HG02588 (cell line): Measurements from ENCODE around the gene COL6A1.
"Not testable (repeated sequence)": the region's sequence is repeated elsewhere in the genome, so short reads cannot be mapped to it uniquely, and the experiment has no call there.

ENCODE experiments used
- ATAC-seq: cut with Tn5 transposase; IDR thresholded peaks from one replicate; pipeline ENCODE4 v1.9.1; 2021; ENCODE audit warnings: mild to moderate bottlenecking, moderate library complexity; ENCODE audit not compliant: unreplicated experiment

The COL6A1 gene

GRCh38 chr21:45966791-45967394 is 14.7 kb upstream of the COL6A1 start:
- no peak for ATAC-seq

- no peak for ATAC-seq
Observed at GRCh38 chr21:45969921-45970673, 11.5 kb upstream of the COL6A1 start.

GRCh38 chr21:45970674-45971615 is 10.6 kb upstream of the COL6A1 start:
- ATAC-seq: no peak

GRCh38 chr21:45971616-45972352 is 9.8 kb upstream of the COL6A1 start:
- no peak for ATAC-seq

- ATAC-seq: no peak
Observed at GRCh38 chr21:45972353-45972715, 9.2 kb upstream of the COL6A1 start.

- no peak for ATAC-seq
Observed at GRCh38 chr21:45972716-45973474, 8.7 kb upstream of the COL6A1 start.

GRCh38 chr21:45973475-45974072 is 8.0 kb upstream of the COL6A1 start:
- ATAC-seq: no peak

GRCh38 chr21:45974073-45975019 is 7.2 kb upstream of the COL6A1 start:
- no peak for ATAC-seq

GRCh38 chr21:45975020-45975666 is 6.4 kb upstream of the COL6A1 start:
- no peak for ATAC-seq

GRCh38 chr21:45975667-45976409 is 5.7 kb upstream of the COL6A1 start:
- ATAC-seq: not testable (repeated sequence)

GRCh38 chr21:45976701-45977311 is 4.8 kb upstream of the COL6A1 start:
- ATAC-seq: no peak

- no peak for ATAC-seq
Observed at GRCh38 chr21:45977396-45977795, 4.2 kb upstream of the COL6A1 start.

GRCh38 chr21:45979141-45979631 is 2.4 kb upstream of the COL6A1 start:
- ATAC-seq: no peak

GRCh38 chr21:45979651-45980050 is 1.9 kb upstream of the COL6A1 start:
- ATAC-seq: no peak

GRCh38 chr21:45980271-45980670 is 1.3 kb upstream of the COL6A1 start:
- ATAC-seq: no peak

- no peak for ATAC-seq
Observed at GRCh38 chr21:45980697-45981096, 873 bp upstream of the COL6A1 start.
